Activated CD8-positive, alpha-beta T cell treated with anti-CD3 and anti-CD28 coated beads for 36 hours (primary cell): ENCODE data around the gene KCNK6. TPM values are rescaled to one million over a fixed set of nuclear protein-coding genes. Genes with fewer than 3 reads are reported as not detected.

Experiments used
- ATAC-seq: fragments of 200-7000 bp; cut with Tn5 transposase; one replicate; pipeline ENCODE4 v1.10.0; 2021; ENCODE audit warnings: mild to moderate bottlenecking, moderate library complexity
- CTCF ChIA-PET: fragments of 350-600 bp; sonication (Branson Sonifier 250); formaldehyde crosslinking; loops from one replicate; lab custom pipeline; 2021; ENCODE audit warnings: antibody characterized with exemption; lab: Charles Lee
- POLR2A ChIA-PET: fragments of 350-600 bp; sonication (Branson Sonifier 250); formaldehyde crosslinking; loops from one replicate; lab custom pipeline; 2021; ENCODE audit warnings: antibody characterized with exemption; lab: Charles Lee
- DNase-seq: peaks from one replicate; pipeline ENCODE4 v3.0.0-alpha.2; 2020
- H3K27ac Mint-ChIP-seq: one replicate; pipeline ENCODE4 v1.8.0; 2021; ENCODE audit warnings: mild to moderate bottlenecking, mixed read lengths
- H3K27me3 Mint-ChIP-seq: one replicate; pipeline ENCODE4 v1.8.0; 2021; ENCODE audit warnings: mixed read lengths
- H3K36me3 Mint-ChIP-seq: one replicate; pipeline ENCODE4 v1.8.0; 2021; ENCODE audit warnings: low read depth, mixed read lengths
- H3K4me1 Mint-ChIP-seq: one replicate; pipeline ENCODE4 v1.8.0; 2021; ENCODE audit warnings: low read depth, mixed read lengths
- H3K4me3 Mint-ChIP-seq: one replicate; pipeline ENCODE4 v1.8.0; 2021; ENCODE audit warnings: mild to moderate bottlenecking, moderate library complexity, mixed read lengths
- H3K9me3 Mint-ChIP-seq: one replicate; pipeline ENCODE4 v1.8.0; 2021; ENCODE audit warnings: mixed read lengths
- CTCF ChIP-seq: fragments of 200-600 bp; IDR thresholded peaks from one replicate; pipeline ENCODE4 v1.8.0; 2022; ENCODE audit warnings: antibody characterized with exemption, mild to moderate bottlenecking
- intact Hi-C: fragments of 100-400 bp; cut with micrococcal nuclease; formaldehyde crosslinking; loops from one replicate; pipeline ENCODE4 v1.10.0; 2022
- total RNA-seq, 2 experiments: library from RNA; stranded (reverse); gene quantifications; one replicate each; pipeline ENCODE4 v1.2.3, GENCODE V29; 2021

KCNK6 gene
- total RNA-seq, 2 experiments from 2014 or later, result 10.3 to 11.9 TPM

- CTCF ChIA-PET, result no interaction called here
- no peak for DNase-seq
- no peak for TF ChIP-seq CTCF
- Mint-ChIP-seq H3K4me3 (no peak overlapping the region), H3K27me3 (peaks cover 17% of the 10 kb centered on the region), H3K4me1 (peaks cover 2% of the 10 kb centered on the region), H3K36me3 (no peaks in the 10 kb centered on the region), H3K9me3 (no peaks in the 10 kb centered on the region), H3K27ac (no peak overlapping the region)
- intact Hi-C loops, result no loop called here
- ATAC-seq, result no peak
- POLR2A ChIA-PET, result no interaction called here
These were observed 36.4 kb downstream of the KCNK6 start for GRCh38 chr19:38355728-38356725.

- DNase-seq (no peak), ATAC-seq (no peak)
- H3K4me3 Mint-ChIP-seq, result no peak overlapping the region
- H3K27ac Mint-ChIP-seq, result no peak overlapping the region
- ChIA-PET POLR2A (no interaction called here), CTCF (no interaction called here)
- intact Hi-C loops, result no loop called here
- no peak for TF ChIP-seq CTCF
- no peaks in the 10 kb centered on the region for H3K9me3 Mint-ChIP-seq
- H3K36me3 Mint-ChIP-seq, result no peaks in the 10 kb centered on the region
- peaks cover 22% of the 10 kb centered on the region for H3K27me3 Mint-ChIP-seq
- peaks cover 8% of the 10 kb centered on the region for H3K4me1 Mint-ChIP-seq
These were observed 38.4 kb downstream of the KCNK6 start for GRCh38 chr19:38358071-38358470.

- no peaks in the 10 kb centered on the region for H3K9me3 Mint-ChIP-seq
- peaks cover 22% of the 10 kb centered on the region for H3K27me3 Mint-ChIP-seq
- H3K4me3 Mint-ChIP-seq, result no peak overlapping the region
- no peak for TF ChIP-seq CTCF
- no peaks in the 10 kb centered on the region for H3K36me3 Mint-ChIP-seq
- no peak for DNase-seq
- peaks cover 10% of the 10 kb centered on the region for H3K4me1 Mint-ChIP-seq
- no peak overlapping the region for H3K27ac Mint-ChIP-seq
- CTCF ChIA-PET, result interaction anchor here (1.3 to 1.4 kb wide), 2 partner anchors 17 to 21 kb away, joined by 4 to 5 read pairs; no protein-coding TSS in a partner anchor
- ATAC-seq, result no peak
- intact Hi-C loops, result no loop called here
- POLR2A ChIA-PET, result interaction anchor here (1.2 to 1.8 kb wide), 3 partner anchors 15 to 150 kb away, joined by 3 to 4 read pairs (median 3); partner anchors contain the start of genes CATSPERG and PSMD8
These were observed 39.8 kb downstream of the KCNK6 start for GRCh38 chr19:38359242-38360021.

- H3K36me3 Mint-ChIP-seq, result no peaks in the 10 kb centered on the region
- POLR2A ChIA-PET, result interaction anchor here (1.8 to 2.9 kb wide), 2 partner anchors 14 to 25 kb away, joined by 4 to 13 read pairs; partner anchors contain the start of genes CATSPERG and PSMD8
- TF ChIP-seq CTCF, result no peak
- no peak overlapping the region for H3K4me3 Mint-ChIP-seq
- H3K27ac Mint-ChIP-seq, result no peak overlapping the region
- no peak for ATAC-seq
- H3K9me3 Mint-ChIP-seq, result no peaks in the 10 kb centered on the region
- DNase-seq, result no peak
- intact Hi-C loops, result no loop called here
- peaks cover 10% of the 10 kb centered on the region for H3K4me1 Mint-ChIP-seq
- H3K27me3 Mint-ChIP-seq, result peaks cover 22% of the 10 kb centered on the region
- CTCF ChIA-PET, result interaction anchor here (1.1 to 1.4 kb wide), 4 partner anchors 14 to 116 kb away, joined by 3 to 5 read pairs (median 4); partner anchors contain the start of gene PSMD8
These were observed 40.7 kb downstream of the KCNK6 start for GRCh38 chr19:38360351-38360750.
